ENCODE results near the gene CHRNG. TPM values are rescaled to one million over a fixed set of nuclear protein-coding genes. Genes with fewer than 3 reads are reported as not detected.

The CHRNG gene
- total and polyA plus RNA-seq, 2 experiments from 2014 or later = not detected

DNA sequence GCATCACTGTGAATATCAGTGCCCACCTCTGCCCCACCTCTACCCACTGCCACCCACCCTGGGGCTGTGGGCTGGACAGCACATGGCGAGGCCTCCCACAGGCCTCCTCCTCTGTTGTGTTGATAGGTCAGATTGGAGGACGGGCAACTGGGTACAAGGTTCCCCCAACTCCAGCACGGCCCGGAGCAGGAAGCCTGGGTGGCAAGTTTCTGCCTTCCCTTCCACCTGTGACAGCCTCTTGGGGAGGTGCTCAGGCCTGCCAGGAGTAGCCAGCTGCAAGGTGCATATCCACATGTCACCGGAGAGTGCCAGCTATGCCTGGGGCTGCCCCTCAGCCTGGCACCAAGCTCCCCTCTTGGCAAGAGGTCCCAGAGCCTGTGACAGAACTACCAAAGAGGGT, 45.0 kb upstream of the CHRNG start:
- no peak for DNase-seq (ENCODE audit: low spot score)
- H2AFZ ChIP-seq = no peak overlapping the region
- Mint-ChIP-seq H3K4me3 (no peak overlapping the region), H3K27ac (no peak overlapping the region), H3K27me3 (ENCODE audit: insufficient read depth, low read depth, poor library complexity) (peaks cover 26% of the 10 kb centered on the region), H3K4me1 (peaks cover 26% of the 10 kb centered on the region), H3K36me3 (ENCODE audit: low read depth) (no peaks in the 10 kb centered on the region), H3K9me3 (no peaks in the 10 kb centered on the region)
- no peaks in the 10 kb centered on the region for H3K36me3 ChIP-seq (ENCODE audit: insufficient read depth)
- TF ChIP-seq CREB1 (CRISPR knock-in tag; IDR thresholded peaks at IDR 0.05; ENCODE audit: low read depth) (no peak), EZH2phosphoT487 (IDR thresholded peaks at IDR 0.05; ENCODE audit: unreplicated experiment) (no peak), JUNB (IDR thresholded peaks at IDR 0.05; ENCODE audit: unreplicated experiment) (no peak), ZNF331 (CRISPR knock-in tag; IDR thresholded peaks at IDR 0.05; ENCODE audit: low read depth) (no peak), EZH2 (IDR thresholded peaks at IDR 0.05; ENCODE audit: low read depth, unreplicated experiment) (no peak), ZNF114 (CRISPR knock-in tag; IDR thresholded peaks at IDR 0.05) (no peak), POLR2AphosphoS5 (IDR thresholded peaks at IDR 0.05; ENCODE audit: low read depth) (no peak), NANOG (IDR thresholded peaks at IDR 0.05; ENCODE audit: borderline replicate concordance) (no peak)
- TF ChIP-seq, protein P1, sequence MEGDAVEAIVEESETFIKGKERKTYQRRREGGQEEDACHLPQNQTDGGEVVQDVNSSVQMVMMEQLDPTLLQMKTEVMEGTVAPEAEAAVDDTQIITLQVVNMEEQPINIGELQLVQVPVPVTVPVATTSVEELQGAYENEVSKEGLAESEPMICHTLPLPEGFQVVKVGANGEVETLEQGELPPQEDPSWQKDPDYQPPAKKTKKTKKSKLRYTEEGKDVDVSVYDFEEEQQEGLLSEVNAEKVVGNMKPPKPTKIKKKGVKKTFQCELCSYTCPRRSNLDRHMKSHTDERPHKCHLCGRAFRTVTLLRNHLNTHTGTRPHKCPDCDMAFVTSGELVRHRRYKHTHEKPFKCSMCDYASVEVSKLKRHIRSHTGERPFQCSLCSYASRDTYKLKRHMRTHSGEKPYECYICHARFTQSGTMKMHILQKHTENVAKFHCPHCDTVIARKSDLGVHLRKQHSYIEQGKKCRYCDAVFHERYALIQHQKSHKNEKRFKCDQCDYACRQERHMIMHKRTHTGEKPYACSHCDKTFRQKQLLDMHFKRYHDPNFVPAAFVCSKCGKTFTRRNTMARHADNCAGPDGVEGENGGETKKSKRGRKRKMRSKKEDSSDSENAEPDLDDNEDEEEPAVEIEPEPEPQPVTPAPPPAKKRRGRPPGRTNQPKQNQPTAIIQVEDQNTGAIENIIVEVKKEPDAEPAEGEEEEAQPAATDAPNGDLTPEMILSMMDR (conservative IDR thresholded peaks at IDR 0.05; ENCODE audit: low read depth in 2 of 2) = no peak
- TF ChIP-seq, protein P2, sequence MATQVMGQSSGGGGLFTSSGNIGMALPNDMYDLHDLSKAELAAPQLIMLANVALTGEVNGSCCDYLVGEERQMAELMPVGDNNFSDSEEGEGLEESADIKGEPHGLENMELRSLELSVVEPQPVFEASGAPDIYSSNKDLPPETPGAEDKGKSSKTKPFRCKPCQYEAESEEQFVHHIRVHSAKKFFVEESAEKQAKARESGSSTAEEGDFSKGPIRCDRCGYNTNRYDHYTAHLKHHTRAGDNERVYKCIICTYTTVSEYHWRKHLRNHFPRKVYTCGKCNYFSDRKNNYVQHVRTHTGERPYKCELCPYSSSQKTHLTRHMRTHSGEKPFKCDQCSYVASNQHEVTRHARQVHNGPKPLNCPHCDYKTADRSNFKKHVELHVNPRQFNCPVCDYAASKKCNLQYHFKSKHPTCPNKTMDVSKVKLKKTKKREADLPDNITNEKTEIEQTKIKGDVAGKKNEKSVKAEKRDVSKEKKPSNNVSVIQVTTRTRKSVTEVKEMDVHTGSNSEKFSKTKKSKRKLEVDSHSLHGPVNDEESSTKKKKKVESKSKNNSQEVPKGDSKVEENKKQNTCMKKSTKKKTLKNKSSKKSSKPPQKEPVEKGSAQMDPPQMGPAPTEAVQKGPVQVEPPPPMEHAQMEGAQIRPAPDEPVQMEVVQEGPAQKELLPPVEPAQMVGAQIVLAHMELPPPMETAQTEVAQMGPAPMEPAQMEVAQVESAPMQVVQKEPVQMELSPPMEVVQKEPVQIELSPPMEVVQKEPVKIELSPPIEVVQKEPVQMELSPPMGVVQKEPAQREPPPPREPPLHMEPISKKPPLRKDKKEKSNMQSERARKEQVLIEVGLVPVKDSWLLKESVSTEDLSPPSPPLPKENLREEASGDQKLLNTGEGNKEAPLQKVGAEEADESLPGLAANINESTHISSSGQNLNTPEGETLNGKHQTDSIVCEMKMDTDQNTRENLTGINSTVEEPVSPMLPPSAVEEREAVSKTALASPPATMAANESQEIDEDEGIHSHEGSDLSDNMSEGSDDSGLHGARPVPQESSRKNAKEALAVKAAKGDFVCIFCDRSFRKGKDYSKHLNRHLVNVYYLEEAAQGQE (IDR thresholded peaks at IDR 0.05; ENCODE audit: unreplicated experiment) = no peak
- TF ChIP-seq, protein P3, sequence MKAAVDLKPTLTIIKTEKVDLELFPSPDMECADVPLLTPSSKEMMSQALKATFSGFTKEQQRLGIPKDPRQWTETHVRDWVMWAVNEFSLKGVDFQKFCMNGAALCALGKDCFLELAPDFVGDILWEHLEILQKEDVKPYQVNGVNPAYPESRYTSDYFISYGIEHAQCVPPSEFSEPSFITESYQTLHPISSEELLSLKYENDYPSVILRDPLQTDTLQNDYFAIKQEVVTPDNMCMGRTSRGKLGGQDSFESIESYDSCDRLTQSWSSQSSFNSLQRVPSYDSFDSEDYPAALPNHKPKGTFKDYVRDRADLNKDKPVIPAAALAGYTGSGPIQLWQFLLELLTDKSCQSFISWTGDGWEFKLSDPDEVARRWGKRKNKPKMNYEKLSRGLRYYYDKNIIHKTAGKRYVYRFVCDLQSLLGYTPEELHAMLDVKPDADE (IDR thresholded peaks at IDR 0.05) = no peak
- no peaks in the 10 kb centered on the region for H3K79me2 ChIP-seq (replicated peaks; ENCODE audit: insufficient read depth)
- H3F3A ChIP-seq (replicated peaks; ENCODE audit: low read depth) = no peaks in the 10 kb centered on the region
- peaks cover 4% of the 10 kb centered on the region for H3K4me1 ChIP-seq (ENCODE audit: insufficient read depth)
- no peak overlapping the region for H3K4me2 ChIP-seq
- no peak overlapping the region for H3K4me3 ChIP-seq
- H4K20me1 ChIP-seq (replicated peaks; ENCODE audit: insufficient read depth) = no peaks in the 10 kb centered on the region
- peaks cover 6% of the 10 kb centered on the region; the same call in 1 of the 2 replicates for H3K27me3 ChIP-seq (ENCODE audit: insufficient read depth)
- ATAC-seq = no peak
- no peaks in the 10 kb centered on the region for H3K9me2 ChIP-seq (ENCODE audit: insufficient read depth)
- H3K27ac ChIP-seq (ENCODE audit: low read depth) = no peak overlapping the region
